Parathyroid adenoma (tissue), 2 donors: ENCODE data around the gene PRKN.

ENCODE experiments used
- H2AFZ ChIP-seq: fragments of 300-600 bp; sonication (generic); one replicate; pipeline ENCODE4 v1.7.0; 2017; ENCODE audit warnings: antibody characterized with exemption, mild to moderate bottlenecking
- H3K27ac ChIP-seq: fragments of 300-600 bp; sonication (generic); one replicate; pipeline ENCODE4 v1.7.0; 2017
- H3K27me3 ChIP-seq: fragments of 300-600 bp; sonication (generic); one replicate; pipeline ENCODE4 v1.7.0; 2017; ENCODE audit warnings: low read length; ENCODE audit not compliant: control insufficient read depth, insufficient read depth
- H3K36me3 ChIP-seq: fragments of 300-600 bp; sonication (generic); one replicate; pipeline ENCODE4 v1.7.0; 2017; ENCODE audit warnings: low read length; ENCODE audit not compliant: control insufficient read depth, insufficient read depth
- H3K4me1 ChIP-seq: fragments of 300-600 bp; sonication (generic); one replicate; pipeline ENCODE4 v1.7.0; 2017; ENCODE audit warnings: control low read depth
- H3K4me2 ChIP-seq: fragments of 300-600 bp; sonication (generic); one replicate; pipeline ENCODE4 v1.7.0; 2017; ENCODE audit warnings: low read length
- H3K4me3 ChIP-seq: fragments of 300-600 bp; sonication (generic); one replicate; pipeline ENCODE4 v1.7.0; 2017; ENCODE audit warnings: low read depth, low read length
- H3K79me2 ChIP-seq: fragments of 300-600 bp; sonication (generic); one replicate; pipeline ENCODE4 v1.7.0; 2017; ENCODE audit warnings: control low read depth
- H3K9ac ChIP-seq: fragments of 300-600 bp; sonication (generic); one replicate; pipeline ENCODE4 v1.7.0; 2017; ENCODE audit warnings: mild to moderate bottlenecking
- H3K9me3 ChIP-seq: fragments of 300-600 bp; sonication (generic); one replicate; pipeline ENCODE4 v1.7.0; 2017; ENCODE audit warnings: low read length; ENCODE audit not compliant: control insufficient read depth
- CTCF ChIP-seq: fragments of 300-600 bp; sonication (generic); IDR thresholded peaks from one replicate; pipeline ENCODE4 v1.7.0; 2017; ENCODE audit warnings: antibody characterized with exemption, mild to moderate bottlenecking
- donor health status: primary hyperparathyroidism.

Gene PRKN

GRCh38 chr6:161941565-161941964 is 786.0 kb downstream of the PRKN start:
- Histone ChIP-seq H2AFZ (no peak overlapping the region), H3K4me2 (no peak overlapping the region), H3K9ac (no peak overlapping the region), H3K27me3 (no peaks in the 10 kb centered on the region), H3K27ac (no peak overlapping the region), H3K79me2 (no peaks in the 10 kb centered on the region), H3K36me3 (no peaks in the 10 kb centered on the region), H3K4me3 (no peak overlapping the region), H3K4me1 (no peaks in the 10 kb centered on the region), H3K9me3 (no peaks in the 10 kb centered on the region)
- TF ChIP-seq CTCF = no peak

- no peaks in the 10 kb centered on the region for H3K9me3 ChIP-seq
- no peaks in the 10 kb centered on the region for H3K27me3 ChIP-seq
- H3K9ac ChIP-seq = no peak overlapping the region
- H3K27ac ChIP-seq = no peak overlapping the region
- no peaks in the 10 kb centered on the region for H3K4me1 ChIP-seq
- H3K36me3 ChIP-seq = no peaks in the 10 kb centered on the region
- no peak overlapping the region for H3K4me2 ChIP-seq
- H2AFZ ChIP-seq = no peak overlapping the region
- no peak overlapping the region for H3K4me3 ChIP-seq
- no peak for TF ChIP-seq CTCF
- no peaks in the 10 kb centered on the region for H3K79me2 ChIP-seq
Measured at GRCh38 chr6:161940519-161940918, 787.0 kb downstream of the PRKN start.

- no peaks in the 10 kb centered on the region for H3K36me3 ChIP-seq
- H3K9me3 ChIP-seq = no peaks in the 10 kb centered on the region
- TF ChIP-seq CTCF = no peak
- H3K4me3 ChIP-seq = no peak overlapping the region
- H3K27me3 ChIP-seq = no peaks in the 10 kb centered on the region
- H3K27ac ChIP-seq = no peak overlapping the region
- no peak overlapping the region for H3K9ac ChIP-seq
- H3K4me2 ChIP-seq = no peak overlapping the region
- H3K4me1 ChIP-seq = no peaks in the 10 kb centered on the region
- no peak overlapping the region for H2AFZ ChIP-seq
- H3K79me2 ChIP-seq = no peaks in the 10 kb centered on the region
Measured at GRCh38 chr6:161926324-161926723, 801.2 kb downstream of the PRKN start.

- Histone ChIP-seq H3K79me2 (no peaks in the 10 kb centered on the region), H3K36me3 (no peaks in the 10 kb centered on the region), H3K4me1 (no peaks in the 10 kb centered on the region), H3K9ac (no peak overlapping the region), H3K27me3 (no peaks in the 10 kb centered on the region), H3K27ac (no peak overlapping the region), H3K4me3 (no peak overlapping the region), H3K9me3 (no peaks in the 10 kb centered on the region), H2AFZ (no peak overlapping the region), H3K4me2 (no peak overlapping the region)
- TF ChIP-seq CTCF = no peak
Measured at GRCh38 chr6:161924516-161925116, 803.0 kb downstream of the PRKN start.

GRCh38 chr6:161922631-161923119 is 804.9 kb downstream of the PRKN start:
- H3K9me3 ChIP-seq = no peaks in the 10 kb centered on the region

More at GRCh38 chr6:161922631-161923119, 804.9 kb downstream of the PRKN start:
- TF ChIP-seq CTCF = no peak
- Histone ChIP-seq H3K4me1 (no peaks in the 10 kb centered on the region), H3K27me3 (no peaks in the 10 kb centered on the region), H2AFZ (no peak overlapping the region), H3K4me2 (no peak overlapping the region), H3K9ac (no peak overlapping the region), H3K27ac (no peak overlapping the region), H3K4me3 (no peak overlapping the region), H3K79me2 (no peaks in the 10 kb centered on the region), H3K36me3 (no peaks in the 10 kb centered on the region)
